Activated CD8-positive, alpha-beta T cell treated with anti-CD3 and anti-CD28 coated beads for 36 hours (primary cell): ENCODE measurements around the gene TTC23L. TPM values are rescaled to one million over a fixed set of nuclear protein-coding genes. Genes with fewer than 3 reads are reported as not detected.

Experiments used
- ATAC-seq: fragments of 200-7000 bp; cut with Tn5 transposase; one replicate; pipeline ENCODE4 v1.10.0; 2021; ENCODE audit warnings: mild to moderate bottlenecking, moderate library complexity
- CTCF ChIA-PET: fragments of 350-600 bp; sonication (Branson Sonifier 250); formaldehyde crosslinking; loops from one replicate; lab custom pipeline; 2021; ENCODE audit warnings: antibody characterized with exemption; lab: Charles Lee
- POLR2A ChIA-PET: fragments of 350-600 bp; sonication (Branson Sonifier 250); formaldehyde crosslinking; loops from one replicate; lab custom pipeline; 2021; ENCODE audit warnings: antibody characterized with exemption; lab: Charles Lee
- DNase-seq: peaks from one replicate; pipeline ENCODE4 v3.0.0-alpha.2; 2020
- H3K27ac Mint-ChIP-seq: one replicate; pipeline ENCODE4 v1.8.0; 2021; ENCODE audit warnings: mild to moderate bottlenecking, mixed read lengths
- H3K27me3 Mint-ChIP-seq: one replicate; pipeline ENCODE4 v1.8.0; 2021; ENCODE audit warnings: mixed read lengths
- H3K36me3 Mint-ChIP-seq: one replicate; pipeline ENCODE4 v1.8.0; 2021; ENCODE audit warnings: low read depth, mixed read lengths
- H3K4me1 Mint-ChIP-seq: one replicate; pipeline ENCODE4 v1.8.0; 2021; ENCODE audit warnings: low read depth, mixed read lengths
- H3K4me3 Mint-ChIP-seq: one replicate; pipeline ENCODE4 v1.8.0; 2021; ENCODE audit warnings: mild to moderate bottlenecking, moderate library complexity, mixed read lengths
- H3K9me3 Mint-ChIP-seq: one replicate; pipeline ENCODE4 v1.8.0; 2021; ENCODE audit warnings: mixed read lengths
- intact Hi-C: fragments of 100-400 bp; cut with micrococcal nuclease; formaldehyde crosslinking; loops from one replicate; pipeline ENCODE4 v1.10.0; 2022
- total RNA-seq, 2 experiments: library from RNA; stranded (reverse); gene quantifications; one replicate each; pipeline ENCODE4 v1.2.3, GENCODE V29; 2021
- TF ChIP-seq, protein P1 (sequence below): fragments of 200-600 bp; IDR thresholded peaks from one replicate; pipeline ENCODE4 v1.8.0; 2022; ENCODE audit warnings: antibody characterized with exemption, mild to moderate bottlenecking

TTC23L gene
- total RNA-seq, 2 experiments from 2014 or later = 0.22 to 0.41 TPM

DNA sequence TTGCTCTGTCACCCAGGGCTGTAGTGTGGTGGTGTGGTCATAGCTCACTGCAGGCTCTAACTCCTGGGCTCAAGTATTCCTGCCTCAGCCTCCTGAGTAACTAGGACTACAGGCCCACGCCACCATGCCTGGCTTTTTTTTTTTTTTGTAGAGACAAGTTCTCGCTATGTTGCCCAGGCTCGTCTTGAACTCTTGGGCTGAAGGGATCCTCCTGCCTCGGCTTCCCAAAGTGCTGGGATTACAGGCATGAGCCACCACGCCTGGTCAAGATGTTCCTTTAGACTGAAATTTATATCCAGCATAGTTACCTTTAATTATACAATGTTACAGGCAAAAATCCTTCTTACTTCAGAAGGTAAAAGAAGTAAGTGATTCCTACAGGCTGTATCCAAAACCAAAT lies 88.8 kb downstream of the TTC23L start:
- no peak for DNase-seq
- ATAC-seq = no peak
- intact Hi-C loops = no loop called here
- TF ChIP-seq, protein P1, sequence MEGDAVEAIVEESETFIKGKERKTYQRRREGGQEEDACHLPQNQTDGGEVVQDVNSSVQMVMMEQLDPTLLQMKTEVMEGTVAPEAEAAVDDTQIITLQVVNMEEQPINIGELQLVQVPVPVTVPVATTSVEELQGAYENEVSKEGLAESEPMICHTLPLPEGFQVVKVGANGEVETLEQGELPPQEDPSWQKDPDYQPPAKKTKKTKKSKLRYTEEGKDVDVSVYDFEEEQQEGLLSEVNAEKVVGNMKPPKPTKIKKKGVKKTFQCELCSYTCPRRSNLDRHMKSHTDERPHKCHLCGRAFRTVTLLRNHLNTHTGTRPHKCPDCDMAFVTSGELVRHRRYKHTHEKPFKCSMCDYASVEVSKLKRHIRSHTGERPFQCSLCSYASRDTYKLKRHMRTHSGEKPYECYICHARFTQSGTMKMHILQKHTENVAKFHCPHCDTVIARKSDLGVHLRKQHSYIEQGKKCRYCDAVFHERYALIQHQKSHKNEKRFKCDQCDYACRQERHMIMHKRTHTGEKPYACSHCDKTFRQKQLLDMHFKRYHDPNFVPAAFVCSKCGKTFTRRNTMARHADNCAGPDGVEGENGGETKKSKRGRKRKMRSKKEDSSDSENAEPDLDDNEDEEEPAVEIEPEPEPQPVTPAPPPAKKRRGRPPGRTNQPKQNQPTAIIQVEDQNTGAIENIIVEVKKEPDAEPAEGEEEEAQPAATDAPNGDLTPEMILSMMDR = no peak
- Mint-ChIP-seq H3K4me3 (no peak overlapping the region), H3K27me3 (no peaks in the 10 kb centered on the region), H3K27ac (no peak overlapping the region), H3K9me3 (no peaks in the 10 kb centered on the region), H3K36me3 (peaks cover 44% of the 10 kb centered on the region), H3K4me1 (peaks cover 53% of the 10 kb centered on the region)
- POLR2A ChIA-PET = interaction anchor here (2.9 to 3.8 kb wide), 2 partner anchors 12 to 17 kb away, joined by 11 to 70 read pairs; partner anchors contain the start of genes BRIX1 and RAD1
- CTCF ChIA-PET = interaction anchor here (2.9 kb wide), 1 partner anchor 12 kb away, joined by 13 read pairs; the partner anchor contains the start of genes BRIX1 and RAD1

DNA sequence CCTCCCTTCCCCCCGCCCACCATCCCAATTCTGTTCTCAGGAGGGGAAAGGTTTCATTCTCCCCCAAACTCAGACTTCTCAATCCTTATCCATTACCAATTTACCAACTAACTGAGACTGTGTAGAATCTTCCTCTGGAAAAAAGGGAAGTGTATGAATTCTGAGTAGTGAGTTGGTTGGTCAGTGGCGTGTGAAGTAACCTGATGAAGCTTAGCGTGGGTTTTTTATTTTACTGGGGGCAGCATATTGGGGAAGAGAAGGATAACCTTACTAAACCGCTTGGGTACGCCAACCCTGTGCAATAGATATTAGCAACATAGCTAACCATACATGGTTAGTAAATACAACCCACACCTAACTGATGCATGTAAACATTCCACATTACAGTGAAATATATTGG lies 89.3 kb downstream of the TTC23L start:
- Mint-ChIP-seq H3K36me3 (peaks cover 43% of the 10 kb centered on the region), H3K4me3 (no peak overlapping the region), H3K4me1 (peaks cover 52% of the 10 kb centered on the region), H3K9me3 (no peaks in the 10 kb centered on the region), H3K27ac (no peak overlapping the region), H3K27me3 (no peaks in the 10 kb centered on the region)
- POLR2A ChIA-PET = interaction anchor here (0.7 to 3.8 kb wide), 3 partner anchors 12 to 33 kb away, joined by 3 to 70 read pairs (median 11); partner anchors contain the start of genes BRIX1 and RAD1
- ATAC-seq (no peak), DNase-seq (no peak)
- intact Hi-C loops = no loop called here
- CTCF ChIA-PET = interaction anchor here (2.9 kb wide), 1 partner anchor 12 kb away, joined by 13 read pairs; the partner anchor contains the start of genes BRIX1 and RAD1
- TF ChIP-seq, protein P1 = no peak

DNA sequence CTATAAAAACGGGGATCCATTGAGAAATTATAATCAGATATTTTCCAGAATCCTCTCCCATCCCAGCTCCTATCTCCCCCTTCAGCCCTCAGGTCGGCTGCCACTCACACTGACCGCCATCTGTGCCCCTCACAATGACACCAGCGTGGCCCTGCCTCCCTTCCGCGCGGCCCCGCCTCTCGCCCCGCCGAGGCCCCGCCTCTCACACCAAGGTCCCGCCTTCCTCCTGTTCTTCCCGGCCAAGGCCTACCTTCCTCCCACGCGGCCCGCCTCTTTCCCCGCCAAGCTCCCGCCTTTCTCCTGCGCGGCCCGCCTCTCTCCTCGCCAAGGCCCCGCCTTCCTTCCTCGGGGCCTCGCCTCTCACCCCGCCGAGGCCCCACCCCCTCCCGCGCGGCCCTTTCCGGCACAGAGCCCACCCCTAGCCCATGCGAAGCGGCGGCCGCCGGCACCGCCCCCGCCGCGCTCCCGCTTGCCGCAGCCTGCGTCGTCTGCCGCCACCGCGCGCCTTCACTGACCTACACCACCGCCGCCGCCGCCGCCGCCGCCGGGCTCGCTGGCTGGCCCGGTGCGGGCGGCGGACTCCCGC lies 90.3 kb downstream of the TTC23L start, which contains the start of gene DNAJC21:
Gene DNAJC21, plus strand, starts transcription at position 426 of the 586 bp plus-strand sequence. CDS start 261 bp downstream, outside the sequence.
- H3K9me3 Mint-ChIP-seq = no peaks in the 10 kb centered on the region
- DNase-seq = peak; percentile 99
- H3K4me1 Mint-ChIP-seq = peaks cover 48% of the 10 kb centered on the region
- H3K27ac Mint-ChIP-seq = peak within 1 kb of the TSS; percentile 97
- peaks cover 40% of the 10 kb centered on the region for H3K36me3 Mint-ChIP-seq
- ChIA-PET POLR2A (interaction anchor here (1.0 to 3.8 kb wide), 4 partner anchors 9 to 17 kb away, joined by 3 to 70 read pairs (median 7); partner anchors contain the start of genes BRIX1 and RAD1), CTCF (interaction anchor here (1.5 to 2.9 kb wide), 2 partner anchors 10 to 13 kb away, joined by 5 to 13 read pairs; partner anchors contain the start of genes BRIX1 and RAD1)
- intact Hi-C loops = no loop called here
- H3K4me3 Mint-ChIP-seq = peak within 1 kb of the TSS; percentile 94
- peak; percentile 96 for ATAC-seq
- H3K27me3 Mint-ChIP-seq = no peaks in the 10 kb centered on the region
- TF ChIP-seq, protein P1 = no peak

DNA sequence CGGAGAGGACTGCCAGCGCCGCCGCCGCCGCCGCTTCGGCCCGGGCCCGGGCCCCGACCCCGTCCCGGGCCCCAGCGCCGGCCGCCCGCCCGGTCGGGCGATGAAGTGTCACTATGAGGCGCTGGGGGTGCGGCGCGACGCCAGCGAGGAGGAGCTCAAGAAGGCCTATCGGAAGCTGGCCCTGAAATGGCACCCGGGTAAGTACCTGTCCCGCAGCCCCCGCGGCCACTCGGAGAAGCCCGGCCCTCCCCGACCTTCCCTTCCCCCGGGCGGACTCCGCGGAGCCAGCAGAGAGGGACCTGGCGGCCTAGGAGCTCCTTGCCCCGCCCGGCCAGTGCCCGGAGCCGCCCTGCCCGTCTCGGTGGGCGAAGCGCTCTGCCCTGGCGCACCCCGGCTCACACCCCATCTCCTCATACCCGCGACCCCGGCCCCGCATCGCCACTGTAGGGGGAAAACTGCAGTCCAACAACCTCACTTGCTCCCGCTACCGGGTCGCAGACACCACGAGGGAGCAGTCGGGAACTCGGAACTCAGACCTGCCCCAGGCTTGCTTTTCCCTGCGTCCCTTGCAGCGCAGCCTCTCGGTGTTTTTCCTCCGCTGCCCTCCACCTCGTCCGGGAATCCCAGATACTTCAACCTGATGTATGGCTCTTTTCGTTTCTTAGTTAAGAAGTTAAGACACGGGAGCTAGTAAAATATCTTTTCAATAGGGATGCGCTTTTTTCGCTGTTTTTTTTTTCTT lies 90.9 kb downstream of the TTC23L start:
- intact Hi-C loops = no loop called here
- peak overlapping the region; percentile 97 for H3K27ac Mint-ChIP-seq
- DNase-seq (peak; percentile 89), ATAC-seq (peak; percentile 70)
- H3K4me3 Mint-ChIP-seq = peak overlapping the region; percentile 94
- POLR2A ChIA-PET = interaction anchor here (0.8 to 3.8 kb wide), 5 partner anchors 9 to 925 kb away, joined by 3 to 70 read pairs (median 3); partner anchors contain the start of genes BRIX1 and RAD1
- H3K9me3 Mint-ChIP-seq = no peaks in the 10 kb centered on the region
- peaks cover 44% of the 10 kb centered on the region for H3K4me1 Mint-ChIP-seq
- H3K27me3 Mint-ChIP-seq = no peaks in the 10 kb centered on the region
- peaks cover 35% of the 10 kb centered on the region for H3K36me3 Mint-ChIP-seq
- TF ChIP-seq, protein P1 = no peak
- CTCF ChIA-PET = interaction anchor here (1.5 to 2.9 kb wide), 2 partner anchors 11 to 14 kb away, joined by 5 to 13 read pairs; partner anchors contain the start of genes BRIX1 and RAD1
